DND-41 (cell line): ENCODE data around the gene VAPB.

ENCODE experiments used
- ATAC-seq: fragments of 200-7000 bp; cut with Tn5 transposase; 3 replicates; pipeline ENCODE4 v1.9.1; 2021; ENCODE audit warnings: low read depth; ENCODE audit not compliant: insufficient read depth
- DNase-seq: peaks from one replicate; pipeline ENCODE4 v3.0.0-alpha.2; 2020
- H2AFZ ChIP-seq: 2 replicates; pipeline ENCODE4 v1.6.0; 2012; ENCODE audit warnings: low read depth, low read length
- H3K27ac ChIP-seq: 2 replicates; pipeline ENCODE4 v1.5.1; 2012; ENCODE audit warnings: low read length, inconsistent platforms
- H3K27me3 ChIP-seq: fragments of 200-600 bp; sonication (generic); 2 replicates; pipeline ENCODE4 v1.6.0; 2012; ENCODE audit warnings: low read length, mild to moderate bottlenecking, inconsistent platforms; ENCODE audit not compliant: insufficient read depth, poor library complexity
- H3K36me3 ChIP-seq: 2 replicates; pipeline ENCODE4 v1.5.1; 2012; ENCODE audit warnings: low read length, inconsistent platforms; ENCODE audit not compliant: insufficient read depth
- H3K4me1 ChIP-seq: 2 replicates; pipeline ENCODE4 v1.5.1; 2012; ENCODE audit warnings: mild to moderate bottlenecking, low read length; ENCODE audit not compliant: insufficient read depth
- H3K4me2 ChIP-seq: 2 replicates; pipeline ENCODE4 v1.6.0; 2012; ENCODE audit warnings: mild to moderate bottlenecking, moderate library complexity, low read length, inconsistent platforms; ENCODE audit not compliant: insufficient read depth
- H3K4me3 ChIP-seq, 2 experiments: fragments of 200-600 bp in 1 of 2; shearing (Covaris generic) in 1 of 2; 2 replicates each; pipeline ENCODE4 v1.5.1; 2012 to 2016; ENCODE audit warnings: inconsistent platforms in 2 of 2, low read length in 2 of 2, mild to moderate bottlenecking in 2 of 2, low read depth in 1 of 2, moderate library complexity in 1 of 2
- H3K79me2 ChIP-seq: 2 replicates; pipeline ENCODE4 v1.6.0; 2012; ENCODE audit warnings: low read length, inconsistent platforms; ENCODE audit not compliant: insufficient read depth
- H3K9ac ChIP-seq: 2 replicates; pipeline ENCODE4 v1.6.0; 2012; ENCODE audit warnings: low read depth, mild to moderate bottlenecking, inconsistent platforms, low read length, moderate library complexity
- H3K9me3 ChIP-seq: 2 replicates; pipeline ENCODE4 v1.5.1; 2012; ENCODE audit warnings: low read length, moderate library complexity, mild to moderate bottlenecking, inconsistent platforms; ENCODE audit not compliant: insufficient read depth, severe bottlenecking
- H4K20me1 ChIP-seq: 2 replicates; pipeline ENCODE4 v1.6.0; 2012; ENCODE audit warnings: low read length; ENCODE audit not compliant: insufficient read depth
- EZH2 ChIP-seq: IDR thresholded peaks from 3 replicates; pipeline ENCODE4 v1.6.1; 2012; ENCODE audit warnings: borderline replicate concordance, low read depth, mild to moderate bottlenecking, moderate library complexity, low read length, inconsistent platforms; ENCODE audit not compliant: severe bottlenecking
- TF ChIP-seq, protein P1 (sequence below): IDR thresholded peaks from 2 replicates; pipeline ENCODE4 v1.5.1; 2012; ENCODE audit warnings: borderline replicate concordance, low read length, moderate library complexity, mild to moderate bottlenecking; ENCODE audit not compliant: poor library complexity, severe bottlenecking; ENCODE audit errors: extremely low read depth

The VAPB gene

GRCh38 chr20:58461899-58462298, 72.9 kb downstream of the VAPB start:
- Histone ChIP-seq H3K4me3 (no peak overlapping the region), H3K9ac (no peak overlapping the region), H2AFZ (no peak overlapping the region), H3K36me3 (peaks cover 1% of the 10 kb centered on the region; the same call in 1 of the 2 replicates), H3K27me3 (no peaks in the 10 kb centered on the region), H3K79me2 (no peaks in the 10 kb centered on the region), H3K4me2 (no peak overlapping the region), H3K27ac (no peak overlapping the region), H3K4me1 (no peaks in the 10 kb centered on the region), H4K20me1 (peaks cover 11% of the 10 kb centered on the region), H3K9me3 (no peaks in the 10 kb centered on the region)
- TF ChIP-seq, protein P1, sequence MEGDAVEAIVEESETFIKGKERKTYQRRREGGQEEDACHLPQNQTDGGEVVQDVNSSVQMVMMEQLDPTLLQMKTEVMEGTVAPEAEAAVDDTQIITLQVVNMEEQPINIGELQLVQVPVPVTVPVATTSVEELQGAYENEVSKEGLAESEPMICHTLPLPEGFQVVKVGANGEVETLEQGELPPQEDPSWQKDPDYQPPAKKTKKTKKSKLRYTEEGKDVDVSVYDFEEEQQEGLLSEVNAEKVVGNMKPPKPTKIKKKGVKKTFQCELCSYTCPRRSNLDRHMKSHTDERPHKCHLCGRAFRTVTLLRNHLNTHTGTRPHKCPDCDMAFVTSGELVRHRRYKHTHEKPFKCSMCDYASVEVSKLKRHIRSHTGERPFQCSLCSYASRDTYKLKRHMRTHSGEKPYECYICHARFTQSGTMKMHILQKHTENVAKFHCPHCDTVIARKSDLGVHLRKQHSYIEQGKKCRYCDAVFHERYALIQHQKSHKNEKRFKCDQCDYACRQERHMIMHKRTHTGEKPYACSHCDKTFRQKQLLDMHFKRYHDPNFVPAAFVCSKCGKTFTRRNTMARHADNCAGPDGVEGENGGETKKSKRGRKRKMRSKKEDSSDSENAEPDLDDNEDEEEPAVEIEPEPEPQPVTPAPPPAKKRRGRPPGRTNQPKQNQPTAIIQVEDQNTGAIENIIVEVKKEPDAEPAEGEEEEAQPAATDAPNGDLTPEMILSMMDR, result no peak
- TF ChIP-seq EZH2, result no peak
- ATAC-seq, result no peak
- DNase-seq, result no peak

- H3K36me3 ChIP-seq, result no peaks in the 10 kb centered on the region; the same call in 1 of the 2 replicates
- H2AFZ ChIP-seq, result no peak overlapping the region
- H3K79me2 ChIP-seq, result no peaks in the 10 kb centered on the region
- peaks cover 11% of the 10 kb centered on the region for H4K20me1 ChIP-seq
- H3K4me3 ChIP-seq, result no peak overlapping the region
- no peak overlapping the region for H3K27ac ChIP-seq
- TF ChIP-seq, protein P1, result no peak
- TF ChIP-seq EZH2, result no peak
- no peaks in the 10 kb centered on the region for H3K9me3 ChIP-seq
- no peaks in the 10 kb centered on the region for H3K27me3 ChIP-seq
- H3K9ac ChIP-seq, result no peak overlapping the region
- H3K4me1 ChIP-seq, result no peaks in the 10 kb centered on the region
- no peak overlapping the region for H3K4me2 ChIP-seq
- DNase-seq (no peak), ATAC-seq (no peak)
Measured at GRCh38 chr20:58463256-58463655, 74.2 kb downstream of the VAPB start.

- ATAC-seq, result no peak
- Histone ChIP-seq H3K27ac (no peak overlapping the region), H3K27me3 (no peaks in the 10 kb centered on the region)
Measured at GRCh38 chr20:58464838-58465237, 75.8 kb downstream of the VAPB start.

More at GRCh38 chr20:58464838-58465237, 75.8 kb downstream of the VAPB start:
- Histone ChIP-seq H3K79me2 (no peaks in the 10 kb centered on the region), H3K36me3 (no peaks in the 10 kb centered on the region), H3K4me1 (no peaks in the 10 kb centered on the region), H3K4me2 (no peak overlapping the region), H2AFZ (no peak overlapping the region), H3K4me3 (no peak overlapping the region), H4K20me1 (peaks cover 5% of the 10 kb centered on the region), H3K9ac (no peak overlapping the region), H3K9me3 (no peaks in the 10 kb centered on the region)
- no peak for DNase-seq
- TF ChIP-seq EZH2, result no peak
- TF ChIP-seq, protein P1, result no peak
